Psoas muscle (tissue), 8 donors: ENCODE data around the gene IL1B. TPM values are rescaled to one million over a fixed set of nuclear protein-coding genes. Genes with fewer than 3 reads are reported as not detected.

Experiments
- ATAC-seq, 4 donors: fragments of 200-7000 bp; cut with Tn5 transposase; one replicate each; pipeline ENCODE4 v1.9.1; 2020; ENCODE audit warnings: moderate library complexity in 3 of 4, mild to moderate bottlenecking in 2 of 4
- DNase-seq, 2 donors: peaks; one replicate each; pipeline ENCODE4 v3.0.0-alpha.2; 2020
- H3K27ac ChIP-seq: fragments of 200-600 bp; one replicate; pipeline ENCODE4 v1.8.0; 2022
- H3K27me3 ChIP-seq, 3 donors: fragments of 200-600 bp in 1 of 3; one replicate each; pipeline versions ENCODE4 v1.6.1 to v1.8.0; 2013 to 2022; ENCODE audit warnings: low read length in 2 of 3, mild to moderate bottlenecking in 2 of 3, moderate library complexity in 1 of 3; ENCODE audit not compliant: insufficient read depth in 3 of 3
- H3K36me3 ChIP-seq, 2 donors: fragments of 200-600 bp in 1 of 2; one replicate each; pipeline versions ENCODE4 v1.6.1 to v1.8.0; 2013 to 2022; ENCODE audit warnings: low read depth in 1 of 2, mild to moderate bottlenecking in 1 of 2, moderate library complexity in 1 of 2; ENCODE audit not compliant: insufficient read depth in 1 of 2
- H3K4me1 ChIP-seq: fragments of 200-600 bp; one replicate; pipeline ENCODE4 v1.8.0; 2022
- H3K4me3 ChIP-seq: fragments of 200-600 bp; one replicate; pipeline ENCODE4 v1.8.0; 2022; ENCODE audit warnings: mild to moderate bottlenecking
- H3K9me3 ChIP-seq: fragments of 200-600 bp; one replicate; pipeline ENCODE4 v1.8.0; 2022
- WGBS, 3 donors: extraction: QIAGEN DNeasy Blood & Tissue Kit; methylation state at CpG; one replicate each; pipeline versions ENCODE4 v1.1.6 to v1.1.7; 2013; 5-methylcytosine and 5-hydroxymethylcytosine counted together
- intact Hi-C, 2 donors: fragments of 100-400 bp; cut with DNase I; formaldehyde crosslinking; loops; one replicate each; pipeline versions ENCODE4 v1.11.0 to v1.14.2; 2022
- polyA plus RNA-seq, 3 donors: library from polyadenylated mRNA; stranded (reverse); fragments of 200-250 nt; gene quantifications; one replicate each; pipeline ENCODE4 v1.2.3, GENCODE V29; 2013
- total RNA-seq, 4 donors: library from RNA; stranded (reverse); fragmentation: NEBNext Ultra II Directional in 2 of 4; extraction: Animal tissue kit (Norgen Biotek cat#: 25700) in 2 of 4; gene quantifications; one replicate each; pipeline versions ENCODE4 v1.2.1 to v1.2.4, GENCODE V29; 2021 to 2023
- TF ChIP-seq, protein P1 (sequence below): fragments of 200-600 bp; IDR thresholded peaks from one replicate; pipeline ENCODE4 v1.8.0; 2022; ENCODE audit warnings: antibody characterized with exemption
- donor health status: healthy with polysubstance abuse.
- donor health status: DM: no; HTN: no; CAD: no; lungs with moderate emphysema.
- donor health status: Bipolar disorder and iron deficiency.
- donor health status: healthy.
- donor health status: DM: yes; HTN: yes; CAD: no.
- donor health status: DM: no; HTN: no; CAD: no.
- donor health status: DM: no; HTN: no; CAD: no.
- donor health status: DM: yes; HTN: yes; CAD: no.

The IL1B gene
- total and polyA plus RNA-seq, 7 donors = 0.06 to 0.42 (median 0.27) TPM; not detected in 1

GRCh38 chr2:112846031-112846430 is 9.5 kb upstream of the IL1B start:
- WGBS, 3 donors = 82 to 87% (median 84%) methylated on average over 6 of the region's 6 CpGs
- ATAC-seq (no peak), DNase-seq (no peak)
- TF ChIP-seq, protein P1, sequence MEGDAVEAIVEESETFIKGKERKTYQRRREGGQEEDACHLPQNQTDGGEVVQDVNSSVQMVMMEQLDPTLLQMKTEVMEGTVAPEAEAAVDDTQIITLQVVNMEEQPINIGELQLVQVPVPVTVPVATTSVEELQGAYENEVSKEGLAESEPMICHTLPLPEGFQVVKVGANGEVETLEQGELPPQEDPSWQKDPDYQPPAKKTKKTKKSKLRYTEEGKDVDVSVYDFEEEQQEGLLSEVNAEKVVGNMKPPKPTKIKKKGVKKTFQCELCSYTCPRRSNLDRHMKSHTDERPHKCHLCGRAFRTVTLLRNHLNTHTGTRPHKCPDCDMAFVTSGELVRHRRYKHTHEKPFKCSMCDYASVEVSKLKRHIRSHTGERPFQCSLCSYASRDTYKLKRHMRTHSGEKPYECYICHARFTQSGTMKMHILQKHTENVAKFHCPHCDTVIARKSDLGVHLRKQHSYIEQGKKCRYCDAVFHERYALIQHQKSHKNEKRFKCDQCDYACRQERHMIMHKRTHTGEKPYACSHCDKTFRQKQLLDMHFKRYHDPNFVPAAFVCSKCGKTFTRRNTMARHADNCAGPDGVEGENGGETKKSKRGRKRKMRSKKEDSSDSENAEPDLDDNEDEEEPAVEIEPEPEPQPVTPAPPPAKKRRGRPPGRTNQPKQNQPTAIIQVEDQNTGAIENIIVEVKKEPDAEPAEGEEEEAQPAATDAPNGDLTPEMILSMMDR = no peak
- H3K36me3 ChIP-seq = no peaks in the 10 kb centered on the region
- H3K27ac ChIP-seq = no peak overlapping the region
- no peaks in the 10 kb centered on the region for H3K9me3 ChIP-seq
- no peak overlapping the region for H3K4me3 ChIP-seq
- H3K27me3 ChIP-seq = peaks cover 0 to 2% (median 0%) of the 10 kb centered on the region in 3 donors
- no peaks in the 10 kb centered on the region for H3K4me1 ChIP-seq
- intact Hi-C loops = no loop called here

GRCh38 chr2:112843836-112844235 is 7.3 kb upstream of the IL1B start:
- TF ChIP-seq, protein P1 = no peak
- no peaks in the 10 kb centered on the region for H3K4me1 ChIP-seq
- 84 to 87% (median 87%) methylated on average over 2 of the region's 2 CpGs for WGBS, 3 donors
- intact Hi-C loops = no loop called here
- peaks cover 0 to 6% (median 3%) of the 10 kb centered on the region in 3 donors for H3K27me3 ChIP-seq
- H3K27ac ChIP-seq = no peak overlapping the region
- H3K36me3 ChIP-seq = no peaks in the 10 kb centered on the region
- no peak overlapping the region for H3K4me3 ChIP-seq
- ATAC-seq (no peak), DNase-seq (no peak)
- H3K9me3 ChIP-seq = no peaks in the 10 kb centered on the region

GRCh38 chr2:112843288-112843687 is 6.7 kb upstream of the IL1B start:
- ATAC-seq (no peak), DNase-seq (no peak)
- intact Hi-C loops = no loop called here
- no peaks in the 10 kb centered on the region for H3K4me1 ChIP-seq
- H3K9me3 ChIP-seq = no peaks in the 10 kb centered on the region
- peaks cover 0 to 6% (median 3%) of the 10 kb centered on the region in 3 donors for H3K27me3 ChIP-seq
- TF ChIP-seq, protein P1 = no peak
- H3K27ac ChIP-seq = no peak overlapping the region
- H3K36me3 ChIP-seq = no peaks in the 10 kb centered on the region
- H3K4me3 ChIP-seq = no peak overlapping the region
- 76 to 82% (median 80%) methylated on average over 2 of the region's 2 CpGs for WGBS, 3 donors

- WGBS, 3 donors = 77 to 84% (median 81%) methylated on average over 5 of the region's 5 CpGs
- Histone ChIP-seq H3K27ac (no peak overlapping the region), H3K4me1 (no peaks in the 10 kb centered on the region), H3K27me3 (peaks cover 1 to 6% (median 3%) of the 10 kb centered on the region in 3 donors), H3K4me3 (no peak overlapping the region), H3K9me3 (no peaks in the 10 kb centered on the region), H3K36me3 (no peaks in the 10 kb centered on the region)
- intact Hi-C loops = no loop called here
- DNase-seq (no peak), ATAC-seq (no peak)
- TF ChIP-seq, protein P1 = no peak
Observed at GRCh38 chr2:112841295-112842044, 4.9 kb upstream of the IL1B start.

DNA sequence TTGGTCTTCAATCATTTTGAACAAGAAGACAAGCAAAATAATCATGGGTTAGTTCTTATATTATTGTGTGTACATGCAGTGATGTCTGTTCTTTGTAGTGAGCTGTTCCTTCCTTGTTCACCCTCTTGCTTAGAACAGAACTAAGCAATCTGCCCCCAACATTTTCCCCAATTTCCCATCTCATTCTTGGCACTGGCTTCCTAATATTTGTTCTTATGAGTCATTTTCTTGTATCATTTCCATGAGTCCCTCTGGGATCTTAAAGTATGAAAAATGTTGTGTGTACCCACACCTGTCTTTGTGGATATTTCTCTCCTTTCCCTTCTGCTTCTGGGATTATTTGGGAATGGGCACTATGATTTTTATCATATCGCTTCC is 3.5 kb upstream of the IL1B start:
- Histone ChIP-seq H3K36me3 (no peaks in the 10 kb centered on the region), H3K27me3 (peaks cover 1 to 6% (median 3%) of the 10 kb centered on the region in 3 donors), H3K4me1 (peaks cover 10% of the 10 kb centered on the region), H3K9me3 (no peaks in the 10 kb centered on the region), H3K4me3 (no peak overlapping the region), H3K27ac (no peak overlapping the region)
- intact Hi-C loops = no loop called here
- DNase-seq (no peak), ATAC-seq (no peak)
- WGBS, 3 donors = 87 to 91% (median 90%) methylated on average over 1 of the region's 1 CpG
- TF ChIP-seq, protein P1 = no peak
